GM13977 (cell line): ENCODE measurements around the gene FLT1.

ENCODE experiments used
- DNase-seq: peaks from one replicate; pipeline ENCODE4 v3.0.0; 2012; ENCODE audit warnings: low spot score
- in situ Hi-C: fragments of 300-500 bp; cut with MboI; formaldehyde crosslinking; loops from one replicate; pipeline ENCODE4 v1.12.0; 2022; ENCODE audit warnings: low sequenced_read_pairs, low pct_unique_long_range_greater_than_20kb, mixed read lengths, inconsistent platforms; ENCODE audit not compliant: unreplicated experiment
- TF ChIP-seq, protein P1 (sequence below): IDR thresholded peaks from 2 replicates; pipeline ENCODE4 v1.5.1; 2012; ENCODE audit warnings: mild to moderate bottlenecking, control low read depth; ENCODE audit not compliant: insufficient read depth; ENCODE audit errors: extremely low read depth, missing control alignments

Gene FLT1

DNA sequence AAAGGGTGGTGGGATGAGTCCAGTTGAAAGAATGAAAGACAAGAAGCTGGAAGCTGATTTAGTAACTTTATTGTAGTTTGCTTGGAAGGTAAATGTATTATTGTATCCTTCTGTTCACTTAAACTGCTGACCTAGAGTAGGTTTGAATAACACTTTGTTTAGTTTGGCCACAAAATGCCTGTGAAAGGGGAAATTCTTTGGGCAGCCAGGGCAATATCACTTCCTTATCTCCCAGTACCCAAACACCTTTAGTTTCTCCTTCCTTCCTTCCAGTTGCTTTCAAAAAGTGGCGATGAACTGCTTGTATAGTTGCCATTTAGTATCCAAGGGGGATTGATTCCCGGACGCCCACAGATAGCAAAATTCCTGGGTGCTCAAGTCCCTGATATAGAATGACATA is 236.5 kb downstream of the FLT1 start:
- TF ChIP-seq, protein P1, sequence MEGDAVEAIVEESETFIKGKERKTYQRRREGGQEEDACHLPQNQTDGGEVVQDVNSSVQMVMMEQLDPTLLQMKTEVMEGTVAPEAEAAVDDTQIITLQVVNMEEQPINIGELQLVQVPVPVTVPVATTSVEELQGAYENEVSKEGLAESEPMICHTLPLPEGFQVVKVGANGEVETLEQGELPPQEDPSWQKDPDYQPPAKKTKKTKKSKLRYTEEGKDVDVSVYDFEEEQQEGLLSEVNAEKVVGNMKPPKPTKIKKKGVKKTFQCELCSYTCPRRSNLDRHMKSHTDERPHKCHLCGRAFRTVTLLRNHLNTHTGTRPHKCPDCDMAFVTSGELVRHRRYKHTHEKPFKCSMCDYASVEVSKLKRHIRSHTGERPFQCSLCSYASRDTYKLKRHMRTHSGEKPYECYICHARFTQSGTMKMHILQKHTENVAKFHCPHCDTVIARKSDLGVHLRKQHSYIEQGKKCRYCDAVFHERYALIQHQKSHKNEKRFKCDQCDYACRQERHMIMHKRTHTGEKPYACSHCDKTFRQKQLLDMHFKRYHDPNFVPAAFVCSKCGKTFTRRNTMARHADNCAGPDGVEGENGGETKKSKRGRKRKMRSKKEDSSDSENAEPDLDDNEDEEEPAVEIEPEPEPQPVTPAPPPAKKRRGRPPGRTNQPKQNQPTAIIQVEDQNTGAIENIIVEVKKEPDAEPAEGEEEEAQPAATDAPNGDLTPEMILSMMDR = no peak
- DNase-seq = no peak
- in situ Hi-C loops = no loop called here

DNA sequence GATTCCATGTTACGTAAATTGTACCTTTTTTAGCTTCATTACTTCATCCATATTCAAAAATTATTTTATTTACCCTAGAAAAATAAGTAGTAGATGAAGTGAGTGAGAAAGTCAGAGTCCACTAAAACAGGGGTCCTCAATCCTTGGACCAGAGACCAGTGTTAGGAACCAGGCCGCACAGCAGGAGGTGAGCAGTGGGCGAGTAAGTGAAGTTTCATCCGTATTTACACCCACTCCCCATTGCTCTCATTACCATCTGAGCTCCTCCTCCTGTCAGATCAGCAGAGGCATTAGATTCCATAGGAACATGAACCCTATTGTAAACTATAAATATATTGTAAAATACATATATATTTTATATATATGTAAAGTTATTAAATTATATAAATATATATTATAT is 237.6 kb downstream of the FLT1 start:
- in situ Hi-C loops = no loop called here
- TF ChIP-seq, protein P1 = no peak
- DNase-seq = no peak

DNA sequence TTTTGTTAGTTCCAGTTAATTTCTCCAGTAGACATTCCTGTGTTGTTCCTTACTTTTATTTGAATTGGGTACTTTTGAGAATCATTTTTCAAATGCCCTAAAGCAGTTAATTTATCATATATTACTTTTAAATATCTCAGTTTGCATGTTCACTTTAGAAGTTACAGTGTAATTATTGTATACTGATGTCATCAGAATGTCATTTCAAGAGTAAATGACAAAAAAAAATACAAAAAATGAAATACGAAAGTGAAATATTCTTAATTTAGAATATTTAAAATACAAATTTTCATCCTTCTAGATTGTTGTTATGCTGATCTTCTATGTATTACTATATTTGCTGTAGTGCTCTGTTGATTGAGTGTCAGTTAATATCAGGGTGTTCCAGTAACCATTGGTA is 242.4 kb downstream of the FLT1 start:
- DNase-seq = no peak
- TF ChIP-seq, protein P1 = no peak
- in situ Hi-C loops = no loop called here

DNA sequence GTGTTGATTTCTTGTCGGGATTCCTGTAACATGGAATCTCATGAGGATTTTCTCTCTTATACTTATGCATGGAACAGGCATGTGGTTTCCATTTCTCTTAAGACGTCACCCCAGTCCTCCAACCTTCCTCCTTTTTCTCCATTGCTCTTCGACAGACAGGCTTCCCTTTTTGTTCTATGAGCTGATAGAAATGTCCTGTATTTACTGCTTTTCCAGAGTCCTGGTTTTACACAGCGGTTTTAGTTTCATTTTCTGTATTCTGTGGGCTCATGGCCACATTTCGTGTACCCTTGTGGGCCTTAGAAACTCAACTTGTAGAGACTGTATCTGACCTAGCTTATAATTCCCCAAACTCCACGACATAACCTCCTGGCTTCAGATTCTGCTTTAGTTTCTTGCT is 243.5 kb downstream of the FLT1 start:
- TF ChIP-seq, protein P1 = no peak
- DNase-seq = no peak
- in situ Hi-C loops = no loop called here

DNA sequence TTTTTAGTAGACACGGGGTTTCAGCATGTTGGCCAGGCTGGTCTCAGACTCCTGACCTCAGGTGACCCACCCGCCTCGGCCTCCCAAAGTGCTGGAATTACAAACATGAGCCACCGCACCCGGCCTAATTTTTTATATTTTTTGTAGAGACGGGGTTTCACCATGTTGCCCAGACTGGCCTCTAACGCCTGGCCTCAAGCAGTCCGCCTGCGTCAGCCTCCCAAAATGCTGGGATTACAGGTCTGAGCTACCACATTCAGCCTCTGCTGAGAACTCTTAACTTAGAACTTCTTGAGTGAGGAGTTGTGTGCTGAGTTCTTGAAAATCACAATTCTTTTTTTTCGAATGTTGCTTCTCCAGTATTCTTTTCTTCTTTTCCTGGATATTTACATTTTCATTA is 244.4 kb downstream of the FLT1 start:
- no peak for DNase-seq
- in situ Hi-C loops = no loop called here
- TF ChIP-seq, protein P1 = no peak
